Measurements from ENCODE around the gene FBN1. TPM values are rescaled to one million over a fixed set of nuclear protein-coding genes. Genes with fewer than 3 reads are reported as not detected.
A peak's percentile ranks its signal among the peaks of the same experiment; 100 is the strongest.

FBN1 gene
- total RNA-seq, 1 donor from 2014 or later: 1,183 TPM

- Mint-ChIP-seq H3K36me3 (ENCODE audit: low read depth) (peaks cover 3% of the 10 kb centered on the region), H3K4me1 (ENCODE audit: low read depth) (peaks cover 27% of the 10 kb centered on the region), H3K27ac (ENCODE audit: unreplicated experiment) (no peak overlapping the region), H3K4me3 (ENCODE audit: unreplicated experiment) (no peak overlapping the region), H3K27me3 (ENCODE audit: low read depth) (no peaks in the 10 kb centered on the region), H3K9me3 (ENCODE audit: low read depth) (peaks cover 5% of the 10 kb centered on the region)
- no peak for DNase-seq (ENCODE audit: low spot score)
- TF ChIP-seq CTCF (IDR thresholded peaks at IDR 0.05): no peak
These were observed 18.9 kb upstream of the FBN1 start for GRCh38 chr15:48664436-48664835.

GRCh38 chr15:48657950-48658591, 12.6 kb upstream of the FBN1 start:
- no peak for TF ChIP-seq CTCF (IDR thresholded peaks at IDR 0.05)
- no peak for DNase-seq (ENCODE audit: low spot score)
- Mint-ChIP-seq H3K27me3 (ENCODE audit: low read depth) (no peaks in the 10 kb centered on the region), H3K27ac (ENCODE audit: unreplicated experiment) (no peak overlapping the region), H3K4me1 (ENCODE audit: low read depth) (peaks cover 10% of the 10 kb centered on the region), H3K36me3 (ENCODE audit: low read depth) (peaks cover 3% of the 10 kb centered on the region), H3K9me3 (ENCODE audit: low read depth) (peaks cover 5% of the 10 kb centered on the region), H3K4me3 (ENCODE audit: unreplicated experiment) (no peak overlapping the region)

GRCh38 chr15:48654801-48655200, 9.3 kb upstream of the FBN1 start:
- Mint-ChIP-seq H3K27me3 (ENCODE audit: low read depth) (no peaks in the 10 kb centered on the region), H3K36me3 (ENCODE audit: low read depth) (no peaks in the 10 kb centered on the region), H3K27ac (ENCODE audit: unreplicated experiment) (no peak overlapping the region), H3K9me3 (ENCODE audit: low read depth) (no peaks in the 10 kb centered on the region), H3K4me3 (ENCODE audit: unreplicated experiment) (no peak overlapping the region), H3K4me1 (ENCODE audit: low read depth) (peaks cover 19% of the 10 kb centered on the region)
- TF ChIP-seq CTCF (IDR thresholded peaks at IDR 0.05): no peak
- no peak for DNase-seq (ENCODE audit: low spot score)

GRCh38 chr15:48653913-48654670, 8.6 kb upstream of the FBN1 start:
- H3K27ac Mint-ChIP-seq (ENCODE audit: unreplicated experiment): no peak overlapping the region
- DNase-seq (ENCODE audit: low spot score): no peak
- H3K36me3 Mint-ChIP-seq (ENCODE audit: low read depth): no peaks in the 10 kb centered on the region
- peaks cover 19% of the 10 kb centered on the region for H3K4me1 Mint-ChIP-seq (ENCODE audit: low read depth)
- TF ChIP-seq CTCF (IDR thresholded peaks at IDR 0.05): no peak
- H3K4me3 Mint-ChIP-seq (ENCODE audit: unreplicated experiment): no peak overlapping the region
- H3K9me3 Mint-ChIP-seq (ENCODE audit: low read depth): no peaks in the 10 kb centered on the region
- H3K27me3 Mint-ChIP-seq (ENCODE audit: low read depth): no peaks in the 10 kb centered on the region

GRCh38 chr15:48653216-48653615, 7.7 kb upstream of the FBN1 start:
- H3K27me3 Mint-ChIP-seq (ENCODE audit: low read depth): no peaks in the 10 kb centered on the region
- H3K4me1 Mint-ChIP-seq (ENCODE audit: low read depth): peaks cover 21% of the 10 kb centered on the region
- H3K9me3 Mint-ChIP-seq (ENCODE audit: low read depth): no peaks in the 10 kb centered on the region
- H3K27ac Mint-ChIP-seq (ENCODE audit: unreplicated experiment): no peak overlapping the region
- H3K36me3 Mint-ChIP-seq (ENCODE audit: low read depth): no peaks in the 10 kb centered on the region
- DNase-seq (ENCODE audit: low spot score): no peak
- no peak overlapping the region for H3K4me3 Mint-ChIP-seq (ENCODE audit: unreplicated experiment)
- TF ChIP-seq CTCF (IDR thresholded peaks at IDR 0.05): peak; percentile 9

All from chondrocyte (in vitro differentiated cells).